SU-DHL-6 (cell line): ENCODE results near the gene OR5B21.

Source experiments
- EZH2phosphoT487 ChIP-seq: fragments of 200-600 bp; sonication (generic), shearing (Covaris generic); conservative IDR thresholded peaks from 2 replicates; pipeline ENCODE4 v1.6.1; 2018; ENCODE audit warnings: mild to moderate bottlenecking, antibody characterized with exemption, low read length, moderate library complexity, mixed read lengths
- TF ChIP-seq, protein P1 (sequence below): fragments of 200-600 bp; sonication (generic); IDR thresholded peaks from one replicate; pipeline ENCODE4 v1.5.1; 2017; ENCODE audit warnings: antibody characterized with exemption, mild to moderate bottlenecking, low read length, moderate library complexity; ENCODE audit not compliant: insufficient read depth, poor library complexity, severe bottlenecking

DNA sequence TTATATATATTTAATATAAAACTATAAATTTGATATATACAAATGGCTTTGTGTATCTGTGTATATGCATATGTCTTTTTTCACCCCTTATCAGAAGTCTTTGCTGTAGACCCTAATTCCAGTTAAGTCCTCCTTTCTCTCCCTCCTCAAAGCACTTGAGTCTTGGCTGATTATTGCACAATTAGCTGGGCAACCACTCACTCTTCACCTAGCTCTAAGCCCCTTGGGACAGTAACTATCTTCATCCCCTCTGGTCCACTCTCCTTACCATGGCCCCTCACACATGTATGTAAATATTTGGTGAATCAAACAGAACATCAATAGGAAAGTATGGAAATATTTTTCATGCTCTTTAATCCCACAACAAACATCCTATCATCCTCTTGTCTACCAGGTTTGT is 909 bp upstream of the OR5B21 start:
- TF ChIP-seq, protein P1, sequence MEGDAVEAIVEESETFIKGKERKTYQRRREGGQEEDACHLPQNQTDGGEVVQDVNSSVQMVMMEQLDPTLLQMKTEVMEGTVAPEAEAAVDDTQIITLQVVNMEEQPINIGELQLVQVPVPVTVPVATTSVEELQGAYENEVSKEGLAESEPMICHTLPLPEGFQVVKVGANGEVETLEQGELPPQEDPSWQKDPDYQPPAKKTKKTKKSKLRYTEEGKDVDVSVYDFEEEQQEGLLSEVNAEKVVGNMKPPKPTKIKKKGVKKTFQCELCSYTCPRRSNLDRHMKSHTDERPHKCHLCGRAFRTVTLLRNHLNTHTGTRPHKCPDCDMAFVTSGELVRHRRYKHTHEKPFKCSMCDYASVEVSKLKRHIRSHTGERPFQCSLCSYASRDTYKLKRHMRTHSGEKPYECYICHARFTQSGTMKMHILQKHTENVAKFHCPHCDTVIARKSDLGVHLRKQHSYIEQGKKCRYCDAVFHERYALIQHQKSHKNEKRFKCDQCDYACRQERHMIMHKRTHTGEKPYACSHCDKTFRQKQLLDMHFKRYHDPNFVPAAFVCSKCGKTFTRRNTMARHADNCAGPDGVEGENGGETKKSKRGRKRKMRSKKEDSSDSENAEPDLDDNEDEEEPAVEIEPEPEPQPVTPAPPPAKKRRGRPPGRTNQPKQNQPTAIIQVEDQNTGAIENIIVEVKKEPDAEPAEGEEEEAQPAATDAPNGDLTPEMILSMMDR: no peak
- no peak for TF ChIP-seq EZH2phosphoT487
